Loucy (cell line): ENCODE measurements around the gene C1QTNF12.

Experiments used
- CTCF ChIP-seq: fragments of 200-600 bp; sonication (generic); conservative IDR thresholded peaks from 2 replicates; pipeline ENCODE4 v1.5.1; 2014; ENCODE audit warnings: mild to moderate bottlenecking, antibody characterized with exemption, low read length
- EZH2phosphoT487 ChIP-seq: fragments of 200-600 bp; IDR thresholded peaks from 2 replicates; pipeline ENCODE4 v1.6.1; 2018; ENCODE audit warnings: antibody characterized with exemption, mild to moderate bottlenecking, moderate library complexity, borderline replicate concordance

GRCh38 chr1:1256956-1257871 is 10.7 kb upstream of the C1QTNF12 start:
- TF ChIP-seq CTCF (no peak), EZH2phosphoT487 (no peak)
